Esophagus mucosa (tissue), 1 donor: ENCODE measurements around the gene LRRC63. TPM values are rescaled to one million over a fixed set of nuclear protein-coding genes. Genes with fewer than 3 reads are reported as not detected.

Experiments
- ATAC-seq: fragments of 200-7000 bp; cut with Tn5 transposase; one replicate; pipeline ENCODE4 v1.9.1; 2020
- total RNA-seq: library from RNA; stranded (reverse); gene quantifications from one replicate; pipeline ENCODE4 v1.2.4, GENCODE V29; 2023
- donor health status: DM: yes; HTN: yes; CAD: no.

Gene LRRC63
- total RNA-seq, 1 donor from 2014 or later, result not detected

DNA sequence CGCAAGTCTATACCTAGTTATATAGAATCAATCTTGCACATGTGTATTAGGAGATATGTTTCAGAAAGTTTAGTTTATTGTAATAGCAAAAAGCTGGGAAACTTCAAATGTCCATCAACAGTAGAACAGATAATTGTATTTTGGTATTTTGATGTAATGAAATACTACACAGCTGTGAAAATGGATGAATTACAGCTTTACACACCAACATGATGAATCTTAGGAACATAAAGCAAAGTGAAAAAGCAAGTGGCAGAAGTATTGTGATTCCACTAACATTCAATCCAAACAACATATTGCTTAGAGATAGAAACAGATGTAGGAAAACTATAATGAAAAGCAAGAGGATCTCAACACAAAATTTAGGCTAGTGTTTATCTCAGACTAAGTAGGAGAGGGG, 102.9 kb downstream of the LRRC63 start:
- ATAC-seq, result no peak

DNA sequence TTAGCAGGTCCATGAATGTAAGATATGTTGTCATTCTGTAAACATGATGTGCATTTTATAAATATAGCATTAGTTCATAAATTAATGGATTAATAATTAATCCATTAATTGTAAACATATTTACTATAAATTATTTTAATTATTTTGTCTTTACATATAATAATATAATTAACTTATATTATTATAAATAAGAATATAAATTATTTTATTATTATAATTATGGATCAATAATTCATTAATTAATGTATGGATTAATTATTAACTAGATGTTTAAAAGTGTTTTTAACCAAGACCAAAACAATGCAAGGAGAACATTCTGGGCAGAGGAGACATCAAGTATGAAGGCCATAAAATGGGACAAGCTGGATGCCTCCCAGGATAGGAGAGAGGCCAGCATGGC, 103.3 kb downstream of the LRRC63 start:
- ATAC-seq, result no peak

- ATAC-seq, result no peak
Measured at GRCh38 chr13:46315491-46316075, 103.9 kb downstream of the LRRC63 start.

GRCh38 chr13:46317120-46317519, 105.4 kb downstream of the LRRC63 start:
- no peak for ATAC-seq

- ATAC-seq, result no peak
Measured at GRCh38 chr13:46318986-46319385, 107.3 kb downstream of the LRRC63 start.

GRCh38 chr13:46320406-46320805, 108.7 kb downstream of the LRRC63 start:
- no peak for ATAC-seq

GRCh38 chr13:46320821-46321220, 109.1 kb downstream of the LRRC63 start:
- no peak for ATAC-seq

GRCh38 chr13:46321494-46322225, 109.9 kb downstream of the LRRC63 start:
- peak; percentile 52 for ATAC-seq

- no peak for ATAC-seq
Measured at GRCh38 chr13:46324976-46325375, 113.2 kb downstream of the LRRC63 start.

Other genes with a start within 250 kb of the LRRC63 start
- gene ZC3H13, start 159.2 kb upstream of the LRRC63 start, total RNA-seq, result 22.1 TPM
- gene CPB2, start 106.9 kb upstream of the LRRC63 start, total RNA-seq, result not detected
- gene LCP1, start 29.8 kb upstream of the LRRC63 start, total RNA-seq, result 5.3 TPM
- gene RUBCNL, start 175.3 kb downstream of the LRRC63 start, total RNA-seq, result 0.44 TPM